BE2C (cell line): Measurements from ENCODE around the gene USP48. TPM values are rescaled to one million over a fixed set of nuclear protein-coding genes. Genes with fewer than 3 reads are reported as not detected.

Source experiments
- DNase-seq: peaks from one replicate; pipeline ENCODE4 v3.0.0-alpha.2; 2020
- H3K27me3 ChIP-seq: fragments of 250-450 bp; sonication (Bioruptor Pico); 2 replicates; pipeline ENCODE4 v1.5.1; 2020; ENCODE audit warnings: mild to moderate bottlenecking
- H3K36me3 ChIP-seq: fragments of 250-450 bp; sonication (Bioruptor Pico); 2 replicates; pipeline ENCODE4 v1.5.1; 2020; ENCODE audit warnings: mild to moderate bottlenecking
- H3K4me1 ChIP-seq: fragments of 250-450 bp; sonication (Bioruptor Pico); 2 replicates; pipeline ENCODE4 v1.5.1; 2020
- H3K4me3 ChIP-seq: 2 replicates; pipeline ENCODE4 v1.5.1; 2011; ENCODE audit warnings: low read depth, low read length
- H3K9me3 ChIP-seq: fragments of 250-450 bp; sonication (Bioruptor Pico); 2 replicates; pipeline ENCODE4 v1.5.1; 2020
- CTCF ChIP-seq: IDR thresholded peaks from 2 replicates; pipeline ENCODE4 v1.5.1; 2012; ENCODE audit warnings: mild to moderate bottlenecking, low read depth, low read length
- polyA plus RNA-seq: library from polyadenylated mRNA; unstranded; fragments of >200 nt; gene quantifications from one replicate; pipeline ENCODE4 v1.2.1, GENCODE V29; 2012; ENCODE audit warnings: low read depth, missing spikeins; ENCODE audit not compliant: insufficient read length, insufficient read depth

USP48 gene
- polyA plus RNA-seq, result 27.8 TPM

- no peak for TF ChIP-seq CTCF
- H3K9me3 ChIP-seq, result no peaks in the 10 kb centered on the region
- H3K4me1 ChIP-seq, result no peaks in the 10 kb centered on the region
- H3K36me3 ChIP-seq, result no peaks in the 10 kb centered on the region
- no peaks in the 10 kb centered on the region for H3K27me3 ChIP-seq
- DNase-seq, result peak; percentile 90
- peak within 1 kb of the TSS; percentile 91 for H3K4me3 ChIP-seq
Measured at GRCh38 chr1:21782868-21783678, at the start of gene USP48. USP48 (minus strand) TSS chr1:21783149; CDS start chr1:21782957, 192 bp downstream.

- H3K36me3 ChIP-seq, result no peaks in the 10 kb centered on the region
- DNase-seq, result no peak
- H3K4me1 ChIP-seq, result no peaks in the 10 kb centered on the region
- TF ChIP-seq CTCF, result no peak
- H3K27me3 ChIP-seq, result no peaks in the 10 kb centered on the region
- no peak overlapping the region for H3K4me3 ChIP-seq
- no peaks in the 10 kb centered on the region for H3K9me3 ChIP-seq
Measured at GRCh38 chr1:21831454-21831970, 48.6 kb upstream of the USP48 start.

- Histone ChIP-seq H3K4me3 (no peak overlapping the region), H3K27me3 (no peaks in the 10 kb centered on the region), H3K9me3 (no peaks in the 10 kb centered on the region), H3K36me3 (no peaks in the 10 kb centered on the region), H3K4me1 (no peaks in the 10 kb centered on the region)
- DNase-seq, result no peak
- no peak for TF ChIP-seq CTCF
Measured at GRCh38 chr1:21830792-21831453, 48.0 kb upstream of the USP48 start.

- no peaks in the 10 kb centered on the region for H3K9me3 ChIP-seq
- no peak overlapping the region for H3K4me3 ChIP-seq
- H3K36me3 ChIP-seq, result no peaks in the 10 kb centered on the region
- DNase-seq, result no peak
- no peaks in the 10 kb centered on the region for H3K4me1 ChIP-seq
- no peak for TF ChIP-seq CTCF
- no peaks in the 10 kb centered on the region for H3K27me3 ChIP-seq
Measured at GRCh38 chr1:21829294-21829693, 46.3 kb upstream of the USP48 start.

GRCh38 chr1:21828506-21829210 lies 45.7 kb upstream of the USP48 start:
- Histone ChIP-seq H3K9me3 (no peaks in the 10 kb centered on the region), H3K4me1 (no peaks in the 10 kb centered on the region), H3K27me3 (no peaks in the 10 kb centered on the region), H3K4me3 (no peak overlapping the region), H3K36me3 (no peaks in the 10 kb centered on the region)
- no peak for DNase-seq
- no peak for TF ChIP-seq CTCF
